Measurements from ENCODE around the gene C1orf159. TPM values are rescaled to one million over a fixed set of nuclear protein-coding genes. Genes with fewer than 3 reads are reported as not detected.

C1orf159 gene
- total and polyA plus RNA-seq, 4 donors, result 9.5 to 19.2 (median 13.3) TPM

- peak overlapping the region in 1 of 2 donors; percentile 55 for H3K27ac ChIP-seq (ENCODE audit: low read depth in 1 of 2, low read length in 1 of 2)
Observed at GRCh38 chr1:1072849-1073742, 42.8 kb downstream of the C1orf159 start.

GRCh38 chr1:1072299-1072848, 43.5 kb downstream of the C1orf159 start:
- no peaks in the 10 kb centered on the region for H3K36me3 ChIP-seq (ENCODE audit: control insufficient read depth in 4 of 4, insufficient read depth in 4 of 4, low read length in 4 of 4)
- ATAC-seq (ENCODE audit: insufficient read depth, low FRiP score) (no peak), DNase-seq (no peak)
- H3K9me3 ChIP-seq (ENCODE audit: control insufficient read depth in 4 of 4, insufficient read depth in 3 of 4, low read length in 3 of 4), result peaks cover 0 to 2% (median 0%) of the 10 kb centered on the region in 4 donors
- H3K9ac ChIP-seq (ENCODE audit: insufficient read depth in 1 of 2, low read length in 2 of 2), result no peak overlapping the region
- no peak for TF ChIP-seq CTCF (IDR thresholded peaks at IDR 0.05; ENCODE audit: control extremely low read depth, extremely low read depth)
- 80 to 87% methylated on average over 20 to 21 of the region's 21 CpGs for WGBS, 2 donors
- no peak overlapping the region for H3K27ac ChIP-seq (ENCODE audit: low read depth in 1 of 2, low read length in 1 of 2)
- no peak overlapping the region for H3K4me3 ChIP-seq
- peaks cover 0 to 10% (median 0%) of the 10 kb centered on the region in 5 donors for H3K4me1 ChIP-seq (ENCODE audit: control insufficient read depth in 5 of 5, insufficient read depth in 5 of 5, low read length in 5 of 5)
- peaks cover 5 to 13% (median 6%) of the 10 kb centered on the region in 3 donors for H3K27me3 ChIP-seq (ENCODE audit: control insufficient read depth in 3 of 3, insufficient read depth in 3 of 3, low read length in 2 of 3)

More at GRCh38 chr1:1072849-1073742, 42.8 kb downstream of the C1orf159 start:
- no peak for TF ChIP-seq CTCF (IDR thresholded peaks at IDR 0.05; ENCODE audit: control extremely low read depth, extremely low read depth)
- no peak for ATAC-seq (ENCODE audit: insufficient read depth, low FRiP score)
- Histone ChIP-seq H3K4me3 (no peak overlapping the region), H3K36me3 (ENCODE audit: control insufficient read depth in 4 of 4, insufficient read depth in 4 of 4, low read length in 4 of 4) (no peaks in the 10 kb centered on the region), H3K9me3 (ENCODE audit: control insufficient read depth in 4 of 4, insufficient read depth in 3 of 4, low read length in 3 of 4) (peaks cover 0 to 2% (median 0%) of the 10 kb centered on the region in 4 donors), H3K4me1 (ENCODE audit: control insufficient read depth in 5 of 5, insufficient read depth in 5 of 5, low read length in 5 of 5) (peaks cover 0 to 10% (median 0%) of the 10 kb centered on the region in 5 donors), H3K27me3 (ENCODE audit: control insufficient read depth in 3 of 3, insufficient read depth in 3 of 3, low read length in 2 of 3) (peaks cover under 1 to 7% (median 6%) of the 10 kb centered on the region in 3 donors), H3K9ac (ENCODE audit: insufficient read depth in 1 of 2, low read length in 2 of 2) (no peak overlapping the region)
- 73 to 88% methylated on average over 26 to 28 of the region's 28 CpGs for WGBS, 2 donors
- no peak for DNase-seq

GRCh38 chr1:1071486-1072298, 44.2 kb downstream of the C1orf159 start:
- no peak for TF ChIP-seq CTCF (IDR thresholded peaks at IDR 0.05; ENCODE audit: control extremely low read depth, extremely low read depth)
- ATAC-seq (ENCODE audit: insufficient read depth, low FRiP score) (no peak), DNase-seq (no peak)
- Histone ChIP-seq H3K27me3 (ENCODE audit: control insufficient read depth in 3 of 3, insufficient read depth in 3 of 3, low read length in 2 of 3) (peaks cover 6 to 13% (median 7%) of the 10 kb centered on the region in 3 donors), H3K4me3 (no peak overlapping the region), H3K4me1 (ENCODE audit: control insufficient read depth in 5 of 5, insufficient read depth in 5 of 5, low read length in 5 of 5) (peaks cover 0 to 10% (median 0%) of the 10 kb centered on the region in 5 donors), H3K27ac (ENCODE audit: low read depth in 1 of 2, low read length in 1 of 2) (no peak overlapping the region), H3K9ac (ENCODE audit: insufficient read depth in 1 of 2, low read length in 2 of 2) (no peak overlapping the region), H3K36me3 (ENCODE audit: control insufficient read depth in 4 of 4, insufficient read depth in 4 of 4, low read length in 4 of 4) (no peaks in the 10 kb centered on the region), H3K9me3 (ENCODE audit: control insufficient read depth in 4 of 4, insufficient read depth in 3 of 4, low read length in 3 of 4) (peaks cover 0 to 2% (median 0%) of the 10 kb centered on the region in 4 donors)
- WGBS, 2 donors, result 87 to 89% methylated on average over 46 to 56 of the region's 56 CpGs
